ENCODE results near the gene GSPT1.

GSPT1 gene

GRCh38 chr16:11909653-11910545, 5.9 kb downstream of the GSPT1 start:
- no peak for FAIRE-seq

DNA sequence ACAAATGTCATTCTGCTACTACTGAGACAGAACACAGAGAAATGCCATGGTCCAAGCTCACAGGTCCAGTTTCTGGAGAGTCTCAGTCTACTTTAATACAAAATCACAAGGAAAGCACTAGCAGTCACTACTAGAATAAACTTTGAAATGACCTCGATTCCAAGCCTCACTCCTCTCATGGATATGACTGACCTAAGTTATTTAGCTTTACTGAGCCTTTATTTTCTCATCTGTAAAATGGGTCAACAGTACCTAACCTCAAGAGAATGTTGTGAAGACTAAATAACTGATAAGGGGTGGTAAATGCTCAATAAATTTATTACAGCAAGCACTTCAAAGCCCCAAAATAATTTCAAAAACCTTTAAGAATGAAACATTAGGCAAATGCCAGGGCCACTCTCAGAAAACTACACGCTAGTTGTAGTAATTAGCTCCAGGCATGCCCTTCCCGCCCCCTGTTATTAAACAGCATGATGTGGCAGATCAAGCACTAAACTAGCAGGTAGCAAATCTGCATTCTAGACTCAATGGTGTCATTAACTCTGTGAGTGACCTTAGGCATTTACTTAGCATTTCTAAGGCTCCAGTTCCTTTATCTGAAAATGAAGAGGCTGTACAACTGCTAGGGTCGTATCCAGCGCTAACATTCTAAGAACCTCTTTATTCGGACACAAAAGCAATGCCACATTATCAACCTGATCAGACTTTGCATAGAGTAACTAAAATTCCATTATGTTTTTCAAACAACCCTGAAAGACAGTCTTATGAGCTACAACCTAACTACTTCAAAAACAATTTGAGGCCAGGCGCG, 8.4 kb downstream of the GSPT1 start:
- no peak for FAIRE-seq

DNA sequence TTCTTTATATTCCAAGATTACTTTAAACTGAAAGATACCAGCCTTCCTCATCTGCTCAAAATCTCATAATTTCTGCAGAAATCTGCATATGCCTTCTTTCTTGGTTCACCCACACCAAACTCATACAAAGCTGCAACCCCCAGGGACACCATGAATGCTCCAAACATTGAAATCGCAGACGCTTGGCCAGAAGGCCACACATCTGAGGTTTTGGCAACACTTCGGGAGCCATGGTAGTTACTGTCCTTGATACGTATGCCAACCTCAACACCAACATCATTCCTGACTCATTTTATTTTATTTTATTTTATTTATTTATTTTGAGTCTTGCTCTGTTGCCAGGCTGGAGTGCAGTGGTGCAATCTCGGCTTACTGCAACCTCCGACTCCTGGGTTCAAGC, 11.8 kb downstream of the GSPT1 start:
- FAIRE-seq = no peak

DNA sequence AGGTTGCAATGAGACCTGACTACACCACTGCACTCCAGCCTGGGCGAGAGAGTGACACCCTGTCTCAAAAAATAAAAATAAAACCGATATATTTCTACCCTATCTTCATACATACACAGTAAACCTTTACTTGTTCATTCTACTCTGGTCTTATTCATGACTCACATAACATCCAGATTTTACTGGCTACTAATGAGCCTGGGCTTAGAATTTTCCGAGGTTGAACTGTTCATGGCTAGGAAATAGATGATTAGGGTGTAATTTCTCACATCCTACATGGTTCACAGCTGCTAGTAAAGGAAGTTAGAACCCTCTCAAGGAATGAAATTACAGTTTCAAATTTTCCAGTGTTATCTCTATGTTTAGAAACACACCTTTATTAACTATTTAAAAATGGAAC, 14.7 kb downstream of the GSPT1 start:
- FAIRE-seq = no peak

GRCh38 chr16:11896486-11897176, 19.1 kb downstream of the GSPT1 start:
- no peak for FAIRE-seq

DNA sequence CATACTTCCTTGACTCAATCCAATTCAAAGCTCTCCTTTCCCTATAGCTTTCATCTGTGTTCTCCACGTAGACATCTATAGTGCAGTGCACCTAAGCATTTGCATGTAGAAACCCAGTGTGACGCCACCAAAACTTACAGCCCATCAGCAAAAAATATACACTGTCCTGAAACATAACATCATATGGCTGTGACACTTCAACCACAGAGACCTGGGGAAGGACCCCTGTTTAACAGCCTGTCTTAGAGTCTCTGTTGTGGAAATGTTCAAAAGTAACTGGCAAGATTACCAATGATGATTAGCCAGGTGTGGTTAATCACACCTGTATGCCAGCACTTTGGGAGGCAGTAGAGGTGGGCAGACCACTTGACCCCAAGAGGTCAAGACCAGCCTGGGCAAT, 22.2 kb downstream of the GSPT1 start:
- no peak for FAIRE-seq

DNA sequence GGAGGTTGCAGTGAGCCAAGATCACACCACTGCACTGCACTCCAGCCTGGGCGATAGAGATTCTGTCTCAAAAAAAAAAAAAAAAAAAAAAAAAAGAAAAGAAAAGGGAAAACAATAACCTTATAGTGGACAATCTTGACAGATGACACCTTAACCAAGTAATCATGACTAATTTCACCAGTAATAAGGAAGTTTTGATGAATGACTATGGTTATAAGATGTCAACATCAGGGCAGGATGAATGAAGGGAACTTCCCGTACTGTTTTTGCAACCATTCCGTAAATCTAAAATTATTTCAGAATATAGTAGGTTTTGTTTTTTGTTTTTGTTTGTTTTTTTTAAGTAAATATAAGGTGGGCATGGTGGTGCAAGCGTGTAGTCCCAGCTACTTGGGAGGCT, 23.0 kb downstream of the GSPT1 start:
- FAIRE-seq = no peak

DNA sequence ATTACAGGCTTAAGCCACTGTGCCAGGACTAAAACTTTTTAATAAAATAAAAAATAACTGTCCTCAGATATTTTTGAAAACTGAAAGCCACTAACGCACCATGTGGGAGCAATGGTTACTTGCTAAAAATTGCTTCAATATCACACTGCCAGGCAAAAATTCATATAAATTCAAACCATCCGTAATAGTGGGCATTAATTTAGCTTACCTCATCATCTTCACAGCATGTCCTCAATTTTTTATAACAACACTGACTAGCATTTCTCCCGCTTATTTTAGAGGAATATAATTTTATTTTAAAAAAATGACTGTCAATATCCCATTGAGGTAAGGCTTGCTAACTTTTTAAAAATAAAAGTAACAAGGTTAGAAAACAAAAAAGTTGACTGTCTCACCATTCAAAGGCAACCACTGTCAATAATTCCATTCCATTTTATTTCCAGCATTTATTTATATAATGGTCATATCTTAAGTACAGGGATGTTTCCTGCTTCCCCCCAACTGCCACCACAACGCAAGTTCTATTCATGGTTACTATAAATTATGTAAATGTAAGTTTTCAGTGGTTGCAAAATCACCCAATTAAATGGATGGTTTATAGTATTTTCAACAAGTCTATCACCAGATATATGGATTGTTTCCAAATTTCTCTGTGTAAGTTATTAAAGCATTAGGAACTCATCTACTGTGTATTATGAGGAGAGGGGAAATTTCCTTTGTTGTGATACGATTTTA, 25.4 kb downstream of the GSPT1 start:
- no peak for FAIRE-seq

GRCh38 chr16:11886881-11887280, 28.9 kb downstream of the GSPT1 start:
- FAIRE-seq = no peak

DNA sequence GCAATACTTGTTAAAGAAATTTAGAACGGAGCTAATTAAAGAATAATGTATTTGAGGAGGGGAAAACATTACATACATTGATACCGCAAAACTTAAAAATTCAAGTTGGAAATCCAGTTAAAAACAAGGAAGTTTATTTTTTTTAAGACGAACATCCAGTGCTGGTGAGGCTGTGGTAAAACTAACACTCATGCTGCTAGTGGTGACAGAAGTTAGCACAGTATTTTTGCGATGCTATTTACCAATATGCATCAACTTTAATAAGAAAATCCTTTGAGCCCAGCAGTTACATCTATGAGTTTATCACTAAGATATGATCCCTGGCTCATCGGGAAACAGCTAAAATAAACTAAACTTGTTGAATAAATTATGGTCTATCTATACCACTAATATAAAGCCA, 31.7 kb downstream of the GSPT1 start:
- FAIRE-seq = no peak

GRCh38 chr16:11880007-11880406, 35.7 kb downstream of the GSPT1 start:
- FAIRE-seq = no peak

GRCh38 chr16:11877374-11877773, 38.4 kb downstream of the GSPT1 start:
- FAIRE-seq = no peak

- FAIRE-seq = no peak
Measured at GRCh38 chr16:11876306-11876705, 39.5 kb downstream of the GSPT1 start.

GRCh38 chr16:11875721-11876120, 40.0 kb downstream of the GSPT1 start:
- FAIRE-seq = no peak

DNA sequence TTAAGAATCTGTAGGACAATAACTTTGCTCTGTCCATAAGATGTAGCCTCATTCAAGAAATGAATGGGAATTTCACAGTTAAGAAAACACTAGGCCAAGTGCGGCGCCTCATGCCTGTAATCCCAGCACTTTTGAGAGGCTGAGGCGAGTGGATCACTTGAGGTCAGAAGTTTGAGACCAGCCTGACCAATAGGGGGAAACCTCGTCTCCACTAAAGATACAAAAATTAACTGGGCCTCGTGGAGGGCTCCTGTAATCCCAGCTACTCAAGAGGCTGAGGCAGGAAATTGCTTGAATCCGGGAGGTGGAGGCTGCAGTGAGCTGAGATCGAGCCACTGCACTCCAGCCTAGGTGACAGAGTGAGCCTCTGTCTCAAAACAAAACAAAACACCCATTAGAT, 44.6 kb downstream of the GSPT1 start:
- peak; percentile 69 for FAIRE-seq

- no peak for FAIRE-seq
Measured at GRCh38 chr16:11870399-11870798, 45.4 kb downstream of the GSPT1 start.

DNA sequence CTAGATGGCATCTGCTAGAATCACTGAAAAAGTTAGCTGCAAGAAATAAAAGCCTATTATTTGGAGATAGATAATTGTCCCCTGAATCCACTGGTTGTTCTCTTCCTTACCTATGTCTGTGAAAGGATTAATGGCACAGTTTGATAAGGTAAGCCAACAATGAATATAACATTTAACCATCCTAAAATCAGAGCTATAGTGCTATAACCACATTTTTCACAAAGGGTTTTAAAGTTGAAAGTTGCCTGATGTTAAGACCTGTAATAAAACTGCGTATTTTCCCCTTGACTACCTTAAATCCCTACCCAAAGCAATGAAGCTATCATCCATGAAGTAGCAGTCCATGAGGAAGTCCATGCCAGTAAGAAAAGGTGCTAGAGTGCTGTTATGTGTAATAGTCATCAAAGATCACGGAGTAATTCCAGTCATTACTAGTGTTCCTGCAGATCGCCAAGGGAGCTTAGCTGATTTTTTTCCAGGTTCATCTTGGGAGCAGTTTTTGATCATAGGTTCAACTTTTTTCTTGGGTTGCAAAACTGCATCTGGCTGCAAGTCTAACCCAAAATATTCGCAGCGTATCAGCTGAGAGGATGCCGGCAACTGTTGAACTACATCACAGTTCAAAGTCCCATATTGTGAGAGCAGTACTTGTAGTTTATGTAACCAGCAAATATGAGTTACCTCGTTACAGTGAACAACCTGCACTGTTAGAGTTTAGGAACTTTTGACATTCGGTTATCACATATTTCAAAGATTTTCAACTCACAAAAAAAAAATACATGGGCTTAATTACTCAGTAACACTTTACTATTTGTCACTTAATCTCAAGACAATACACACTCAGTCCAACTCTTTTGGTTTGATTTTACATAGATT, 46.2 kb downstream of the GSPT1 start:
- FAIRE-seq = no peak

GRCh38 chr16:11868412-11868980, 47.3 kb downstream of the GSPT1 start:
- no peak for FAIRE-seq

DNA sequence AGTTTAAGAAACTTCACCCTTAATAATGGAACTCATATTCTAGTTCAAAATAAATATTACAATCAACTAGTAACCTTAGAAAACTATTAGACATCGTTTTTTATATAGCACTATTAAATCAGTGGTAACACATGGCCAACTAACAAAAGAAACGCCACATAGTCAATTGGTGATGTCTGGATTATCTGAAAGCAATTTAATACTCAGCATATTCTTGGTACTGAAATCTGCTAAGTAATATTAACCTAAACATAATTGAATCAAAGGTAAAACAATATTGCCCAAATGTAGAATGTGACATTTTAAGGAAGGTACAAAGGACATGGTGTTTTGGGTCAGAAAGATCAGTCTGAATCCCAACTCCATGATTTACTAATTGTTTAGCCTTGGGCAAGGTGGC, 53.3 kb downstream of the GSPT1 start:
- FAIRE-seq = no peak

GRCh38 chr16:11857161-11857560, 58.6 kb downstream of the GSPT1 start:
- no peak for FAIRE-seq

DNA sequence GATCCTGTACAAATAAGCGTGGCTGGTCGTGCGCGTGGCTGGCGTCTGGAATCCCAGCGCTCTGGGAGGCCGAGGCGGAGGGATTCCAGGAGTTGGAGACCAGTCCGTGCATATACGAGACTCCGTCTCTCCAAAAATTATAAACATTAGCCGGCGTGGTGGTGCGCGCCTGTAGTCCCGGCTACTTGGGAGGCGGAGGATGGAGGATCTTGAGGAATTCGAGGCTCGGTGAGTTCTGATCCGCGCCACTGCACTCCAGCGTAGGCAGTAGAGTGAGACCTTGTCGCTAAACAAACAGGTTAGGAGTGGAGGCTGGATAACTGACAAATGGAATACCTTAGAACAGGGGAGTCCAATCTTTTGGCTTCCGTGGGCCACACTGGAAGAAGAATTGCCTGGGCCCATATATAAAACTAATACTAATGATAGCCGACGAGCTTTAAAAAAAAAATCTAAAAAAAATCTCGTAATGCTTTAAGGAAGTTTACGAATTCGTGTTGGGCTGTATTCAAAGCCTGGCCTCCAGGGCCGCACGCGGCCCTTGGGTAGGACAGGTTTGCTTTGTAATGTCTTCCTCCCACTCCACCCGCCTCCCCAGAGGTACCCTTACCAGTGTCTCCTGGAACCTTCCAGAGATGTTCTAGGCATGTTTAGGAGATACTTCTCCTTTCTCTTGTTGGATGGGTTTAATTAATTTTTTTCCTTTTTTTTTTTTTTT, 63.5 kb downstream of the GSPT1 start:
- no peak for FAIRE-seq
